Hepatocyte (in vitro differentiated cells): ENCODE data around the gene ADAM12. TPM values are rescaled to one million over a fixed set of nuclear protein-coding genes. Genes with fewer than 3 reads are reported as not detected.

Experiments
- DNase-seq: peaks from one replicate; pipeline ENCODE4 v3.0.0-alpha.2; 2016; ENCODE audit warnings: low spot score
- H2AFZ ChIP-seq: fragments of 200-600 bp; sonication (generic); 2 replicates; pipeline ENCODE4 v1.6.0; 2016; ENCODE audit warnings: antibody characterized with exemption, mild to moderate bottlenecking
- H3K27ac ChIP-seq: fragments of 200-600 bp; sonication (generic); 2 replicates; pipeline ENCODE4 v1.5.1; 2016; ENCODE audit warnings: mild to moderate bottlenecking
- H3K27me3 ChIP-seq: fragments of 200-600 bp; sonication (generic); 2 replicates; pipeline ENCODE4 v1.6.1; 2016
- H3K36me3 ChIP-seq: fragments of 200-600 bp; sonication (generic); replicated peaks from 2 replicates; pipeline ENCODE4 v1.5.1; 2016; ENCODE audit warnings: low read depth; ENCODE audit not compliant: insufficient read depth
- H3K4me1 ChIP-seq: fragments of 200-600 bp; sonication (generic); 2 replicates; pipeline ENCODE4 v1.5.1; 2016; ENCODE audit warnings: mild to moderate bottlenecking, moderate library complexity; ENCODE audit not compliant: insufficient read depth
- H3K4me2 ChIP-seq: fragments of 200-600 bp; sonication (generic); 2 replicates; pipeline ENCODE4 v1.6.0; 2016
- H3K4me3 ChIP-seq: fragments of 200-600 bp; sonication (generic); 2 replicates; pipeline ENCODE4 v1.5.1; 2016; ENCODE audit warnings: mild to moderate bottlenecking
- H3K79me2 ChIP-seq: fragments of 200-600 bp; sonication (generic); 2 replicates; pipeline ENCODE4 v1.6.0; 2017; ENCODE audit warnings: mild to moderate bottlenecking
- H3K9me2 ChIP-seq: fragments of 200-600 bp; sonication (generic); replicated peaks from 2 replicates; pipeline ENCODE4 v1.6.0; 2017; ENCODE audit warnings: mild to moderate bottlenecking; ENCODE audit not compliant: insufficient read depth
- H3K9me3 ChIP-seq: fragments of 200-600 bp; sonication (generic); 2 replicates; pipeline ENCODE4 v1.5.1; 2016; ENCODE audit warnings: low read depth, mild to moderate bottlenecking
- H4K20me1 ChIP-seq: fragments of 200-600 bp; sonication (generic); 2 replicates; pipeline ENCODE4 v1.6.0; 2016; ENCODE audit warnings: mild to moderate bottlenecking; ENCODE audit not compliant: insufficient read depth, poor library complexity, severe bottlenecking
- CTCF ChIP-seq: fragments of 200-600 bp; sonication (generic); IDR thresholded peaks from 2 replicates; pipeline ENCODE4 v1.5.1; 2016; ENCODE audit warnings: antibody characterized with exemption, mild to moderate bottlenecking; ENCODE audit not compliant: poor library complexity
- EZH2 ChIP-seq: fragments of 200-600 bp; sonication (generic); IDR thresholded peaks from 2 replicates; pipeline ENCODE4 v1.6.1; 2016; ENCODE audit warnings: antibody characterized with exemption, mild to moderate bottlenecking, borderline replicate concordance
- EZH2phosphoT487 ChIP-seq: fragments of 200-600 bp; sonication (generic); IDR thresholded peaks from one replicate; pipeline ENCODE4 v1.6.1; 2018; ENCODE audit warnings: antibody characterized with exemption, mild to moderate bottlenecking, low read depth, moderate library complexity; ENCODE audit not compliant: unreplicated experiment, severe bottlenecking
- WGBS: methylation state at CpG from one replicate; pipeline ENCODE4 v1.1.6; 2016; ENCODE audit warnings: low lambda C conversion rate; ENCODE audit errors: missing lambda C conversion rate; 5-methylcytosine and 5-hydroxymethylcytosine counted together
- polyA plus RNA-seq: library from polyadenylated mRNA; unstranded; fragments of >200 nt; fragmentation: Nextera tagmentation; extraction: Ambion mirVana; gene quantifications from 2 replicates; pipeline ENCODE4 v1.2.1, GENCODE V29; 2016
- total RNA-seq: library from RNA; depleted of rRNA; stranded (reverse); fragments of >200 nt; gene quantifications from 2 replicates; pipeline ENCODE4 v1.2.3, GENCODE V29; 2014

ADAM12 gene
- total and polyA plus RNA-seq, 2 experiments from 2014 or later = 4.9 to 11.3 TPM

GRCh38 chr10:126332576-126332975 is 55.7 kb downstream of the ADAM12 start:
- no peak overlapping the region for H3K27ac ChIP-seq
- no peak overlapping the region for H2AFZ ChIP-seq
- H3K4me2 ChIP-seq = no peak overlapping the region
- no peaks in the 10 kb centered on the region for H3K36me3 ChIP-seq
- no peaks in the 10 kb centered on the region for H4K20me1 ChIP-seq
- WGBS = 91% methylated on average over 14 of the region's 14 CpGs
- no peak overlapping the region for H3K4me3 ChIP-seq
- no peaks in the 10 kb centered on the region for H3K9me2 ChIP-seq
- no peaks in the 10 kb centered on the region for H3K4me1 ChIP-seq
- H3K27me3 ChIP-seq = no peaks in the 10 kb centered on the region
- TF ChIP-seq EZH2phosphoT487 (no peak), EZH2 (no peak), CTCF (no peak)
- H3K79me2 ChIP-seq = no peaks in the 10 kb centered on the region
- no peak for DNase-seq
- H3K9me3 ChIP-seq = no peaks in the 10 kb centered on the region

- DNase-seq = no peak
- TF ChIP-seq EZH2 = no peak
- no peak for TF ChIP-seq CTCF
- no peak for TF ChIP-seq EZH2phosphoT487
- no peaks in the 10 kb centered on the region for H3K9me2 ChIP-seq
- H3K27ac ChIP-seq = no peak overlapping the region
- H3K27me3 ChIP-seq = no peaks in the 10 kb centered on the region
- H2AFZ ChIP-seq = no peak overlapping the region
- no peak overlapping the region for H3K4me3 ChIP-seq
- no peak overlapping the region for H3K4me2 ChIP-seq
- H4K20me1 ChIP-seq = no peaks in the 10 kb centered on the region
- H3K9me3 ChIP-seq = no peaks in the 10 kb centered on the region
- no peaks in the 10 kb centered on the region for H3K36me3 ChIP-seq
- H3K79me2 ChIP-seq = no peaks in the 10 kb centered on the region
- no peaks in the 10 kb centered on the region for H3K4me1 ChIP-seq
- WGBS = 86% methylated on average over 3 of the region's 3 CpGs
Observed at GRCh38 chr10:126331101-126331500, 57.2 kb downstream of the ADAM12 start.

GRCh38 chr10:126324826-126325225 is 63.5 kb downstream of the ADAM12 start:
- H4K20me1 ChIP-seq = no peaks in the 10 kb centered on the region
- no peak overlapping the region for H3K27ac ChIP-seq
- H3K9me3 ChIP-seq = no peaks in the 10 kb centered on the region
- H3K27me3 ChIP-seq = no peaks in the 10 kb centered on the region
- H3K4me3 ChIP-seq = no peak overlapping the region
- no peaks in the 10 kb centered on the region for H3K9me2 ChIP-seq
- no peak for DNase-seq
- H3K4me1 ChIP-seq = peaks cover 9% of the 10 kb centered on the region
- H2AFZ ChIP-seq = no peak overlapping the region
- 92% methylated on average over 6 of the region's 6 CpGs for WGBS
- no peaks in the 10 kb centered on the region for H3K36me3 ChIP-seq
- no peak overlapping the region for H3K4me2 ChIP-seq
- H3K79me2 ChIP-seq = no peaks in the 10 kb centered on the region
- TF ChIP-seq EZH2 = no peak

GRCh38 chr10:126321440-126321839 is 66.8 kb downstream of the ADAM12 start:
- DNase-seq = no peak
- Histone ChIP-seq H3K79me2 (no peaks in the 10 kb centered on the region), H2AFZ (no peak overlapping the region), H3K4me3 (no peak overlapping the region), H3K27ac (no peak overlapping the region), H4K20me1 (no peaks in the 10 kb centered on the region), H3K4me1 (peaks cover 9% of the 10 kb centered on the region), H3K4me2 (no peak overlapping the region), H3K9me2 (no peaks in the 10 kb centered on the region), H3K9me3 (no peaks in the 10 kb centered on the region), H3K36me3 (no peaks in the 10 kb centered on the region), H3K27me3 (no peaks in the 10 kb centered on the region)
- 62% methylated on average over 5 of the region's 5 CpGs for WGBS
- TF ChIP-seq CTCF = no peak
- no peak for TF ChIP-seq EZH2
- no peak for TF ChIP-seq EZH2phosphoT487
